Measurements from ENCODE around the gene GSAP.
"Not testable (repeated sequence)": the region's sequence is repeated elsewhere in the genome, so short reads cannot be mapped to it uniquely, and the experiment has no call there.

GSAP gene

GRCh38 chr7:77415823-77416620, at the start of gene GSAP:
GSAP (minus strand) TSS chr7:77416349; CDS start chr7:77416321, 28 bp downstream.
- no peak for DNase-seq

GRCh38 chr7:77465256-77465655, 49.1 kb upstream of the GSAP start:
- DNase-seq, result no peak

- DNase-seq, result no peak
Measured at GRCh38 chr7:77464589-77464988, 48.4 kb upstream of the GSAP start.

- peak; percentile 44 for DNase-seq
Measured at GRCh38 chr7:77463632-77464031, 47.5 kb upstream of the GSAP start.

GRCh38 chr7:77461842-77462241, 45.7 kb upstream of the GSAP start:
- DNase-seq, result no peak

GRCh38 chr7:77461246-77461645, 45.1 kb upstream of the GSAP start:
- DNase-seq, result no peak

GRCh38 chr7:77460057-77460486, 43.9 kb upstream of the GSAP start:
- DNase-seq, result no peak

GRCh38 chr7:77459311-77459726, 43.2 kb upstream of the GSAP start:
- DNase-seq, result no peak

- no peak for DNase-seq
Measured at GRCh38 chr7:77458786-77459185, 42.6 kb upstream of the GSAP start.

GRCh38 chr7:77457779-77458178, 41.6 kb upstream of the GSAP start:
- DNase-seq, result no peak

GRCh38 chr7:77456696-77457095, 40.5 kb upstream of the GSAP start:
- no peak for DNase-seq

- peak; percentile 79 for DNase-seq
Measured at GRCh38 chr7:77455321-77455720, 39.2 kb upstream of the GSAP start.

- DNase-seq, result no peak
Measured at GRCh38 chr7:77454802-77455201, 38.7 kb upstream of the GSAP start.

- no peak for DNase-seq
Measured at GRCh38 chr7:77453531-77453930, 37.4 kb upstream of the GSAP start.

GRCh38 chr7:77451950-77452349, 35.8 kb upstream of the GSAP start:
- not testable (repeated sequence) for DNase-seq

- DNase-seq, result no peak
Measured at GRCh38 chr7:77450613-77451012, 34.5 kb upstream of the GSAP start.

GRCh38 chr7:77450054-77450453, 33.9 kb upstream of the GSAP start:
- DNase-seq, result peak; percentile 47

- no peak for DNase-seq
Measured at GRCh38 chr7:77447616-77448015, 31.5 kb upstream of the GSAP start.

GRCh38 chr7:77444123-77444522, 28.0 kb upstream of the GSAP start:
- DNase-seq, result no peak

GRCh38 chr7:77443042-77443441, 26.9 kb upstream of the GSAP start:
- no peak for DNase-seq

GRCh38 chr7:77442636-77443035, 26.5 kb upstream of the GSAP start:
- peak; percentile 49 for DNase-seq

GRCh38 chr7:77441046-77441445, 24.9 kb upstream of the GSAP start:
- DNase-seq, result no peak

GRCh38 chr7:77439572-77439971, 23.4 kb upstream of the GSAP start:
- no peak for DNase-seq

- DNase-seq, result no peak
Measured at GRCh38 chr7:77438131-77438530, 22.0 kb upstream of the GSAP start.
